Esophagus muscularis mucosa (tissue), 4 donors: ENCODE measurements around the gene DNAAF1. TPM values are rescaled to one million over a fixed set of nuclear protein-coding genes. Genes with fewer than 3 reads are reported as not detected.

Experiments
- DNase-seq: peaks from one replicate; pipeline ENCODE4 v3.0.0-alpha.2; 2017; ENCODE audit errors: extremely low spot score
- H3K27ac ChIP-seq, 4 donors: fragments of 200-600 bp; sonication (generic); replicated peaks in 1 of 4; 1 replicate in 3 of 4; 2 replicates in 1 of 4; pipeline ENCODE4 v1.5.1; 2016 to 2019; ENCODE audit warnings: mild to moderate bottlenecking in 1 of 4
- H3K27me3 ChIP-seq, 4 donors: fragments of 200-600 bp; sonication (generic); one replicate each; pipeline versions ENCODE4 v1.5.1 to v1.6.0; 2016 to 2019
- H3K36me3 ChIP-seq, 4 donors: fragments of 200-600 bp; sonication (generic); one replicate each; pipeline ENCODE4 v1.5.1; 2016 to 2019
- H3K4me1 ChIP-seq, 4 donors: fragments of 200-600 bp; sonication (generic); one replicate each; pipeline ENCODE4 v1.5.1; 2016 to 2019
- H3K4me3 ChIP-seq, 4 donors: fragments of 200-600 bp; sonication (generic); 1 replicate in 2 of 4; 2 replicates in 2 of 4; pipeline ENCODE4 v1.5.1; 2016 to 2019; ENCODE audit warnings: mild to moderate bottlenecking in 4 of 4, moderate library complexity in 1 of 4
- H3K9me3 ChIP-seq, 4 donors: fragments of 200-600 bp; sonication (generic); 1 replicate in 3 of 4; 2 replicates in 1 of 4; pipeline ENCODE4 v1.5.1; 2016 to 2019
- EP300 ChIP-seq: sonication (generic); formaldehyde crosslinking; IDR thresholded peaks from one replicate; pipeline ENCODE4 v1.6.1; 2017; ENCODE audit warnings: antibody characterized with exemption
- POLR2A ChIP-seq: fragments of 450-650 bp; IDR thresholded peaks from one replicate; pipeline ENCODE4 v1.6.1; 2017; ENCODE audit warnings: antibody characterized with exemption, moderate library complexity, mild to moderate bottlenecking, low read depth
- POLR2AphosphoS5 ChIP-seq, 2 donors: sonication (generic); formaldehyde crosslinking; IDR thresholded peaks; one replicate each; pipeline ENCODE4 v1.6.1; 2017; ENCODE audit warnings: antibody characterized with exemption in 2 of 2
- WGBS: methylation state at CpG from one replicate; pipeline ENCODE4 v1.1.5; 2018; 5-methylcytosine and 5-hydroxymethylcytosine counted together
- intact Hi-C: fragments of 100-400 bp; cut with DNase I; formaldehyde crosslinking; loops from one replicate; pipeline ENCODE4 v1.15.1; 2023
- total RNA-seq, 4 donors: library from RNA; depleted of rRNA; stranded (reverse); fragments of >200 nt; gene quantifications; one replicate each; pipeline versions ENCODE4 v1.1.0 to v1.2.1, GENCODE V29; 2016
- TF ChIP-seq, protein P1 (sequence below), 3 experiments: fragments of 200-600 bp in 2 of 3; fragments of 450-650 bp in 1 of 3; sonication (generic) in 2 of 3; IDR thresholded peaks; one replicate each; pipeline ENCODE4 v1.5.1; 2017 to 2019; ENCODE audit warnings: antibody characterized with exemption in 3 of 3, mild to moderate bottlenecking in 2 of 3, moderate library complexity in 1 of 3

DNAAF1 gene
- total RNA-seq, 4 donors from 2014 or later, result 0.66 to 0.78 TPM; not detected in 2

- Histone ChIP-seq H3K4me1 (peaks cover 7 to 10% (median 9%) of the 10 kb centered on the region in 4 donors), H3K9me3 (no peaks in the 10 kb centered on the region), H3K27me3 (no peaks in the 10 kb centered on the region), H3K4me3 (no peak overlapping the region), H3K36me3 (peaks cover 0 to 32% (median 21%) of the 10 kb centered on the region in 4 donors), H3K27ac (no peak overlapping the region)
- no peak for DNase-seq
- TF ChIP-seq POLR2A (no peak), POLR2AphosphoS5 (IDR thresholded peaks at IDR 0.05) (no peak), EP300 (no peak)
- TF ChIP-seq, protein P1, sequence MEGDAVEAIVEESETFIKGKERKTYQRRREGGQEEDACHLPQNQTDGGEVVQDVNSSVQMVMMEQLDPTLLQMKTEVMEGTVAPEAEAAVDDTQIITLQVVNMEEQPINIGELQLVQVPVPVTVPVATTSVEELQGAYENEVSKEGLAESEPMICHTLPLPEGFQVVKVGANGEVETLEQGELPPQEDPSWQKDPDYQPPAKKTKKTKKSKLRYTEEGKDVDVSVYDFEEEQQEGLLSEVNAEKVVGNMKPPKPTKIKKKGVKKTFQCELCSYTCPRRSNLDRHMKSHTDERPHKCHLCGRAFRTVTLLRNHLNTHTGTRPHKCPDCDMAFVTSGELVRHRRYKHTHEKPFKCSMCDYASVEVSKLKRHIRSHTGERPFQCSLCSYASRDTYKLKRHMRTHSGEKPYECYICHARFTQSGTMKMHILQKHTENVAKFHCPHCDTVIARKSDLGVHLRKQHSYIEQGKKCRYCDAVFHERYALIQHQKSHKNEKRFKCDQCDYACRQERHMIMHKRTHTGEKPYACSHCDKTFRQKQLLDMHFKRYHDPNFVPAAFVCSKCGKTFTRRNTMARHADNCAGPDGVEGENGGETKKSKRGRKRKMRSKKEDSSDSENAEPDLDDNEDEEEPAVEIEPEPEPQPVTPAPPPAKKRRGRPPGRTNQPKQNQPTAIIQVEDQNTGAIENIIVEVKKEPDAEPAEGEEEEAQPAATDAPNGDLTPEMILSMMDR (IDR thresholded peaks at IDR 0.05), result no peak
- intact Hi-C loops, result no loop called here
- 89% methylated on average over 10 of the region's 10 CpGs for WGBS
Measured at GRCh38 chr16:84121007-84121406, 24.1 kb upstream of the DNAAF1 start.

DNA sequence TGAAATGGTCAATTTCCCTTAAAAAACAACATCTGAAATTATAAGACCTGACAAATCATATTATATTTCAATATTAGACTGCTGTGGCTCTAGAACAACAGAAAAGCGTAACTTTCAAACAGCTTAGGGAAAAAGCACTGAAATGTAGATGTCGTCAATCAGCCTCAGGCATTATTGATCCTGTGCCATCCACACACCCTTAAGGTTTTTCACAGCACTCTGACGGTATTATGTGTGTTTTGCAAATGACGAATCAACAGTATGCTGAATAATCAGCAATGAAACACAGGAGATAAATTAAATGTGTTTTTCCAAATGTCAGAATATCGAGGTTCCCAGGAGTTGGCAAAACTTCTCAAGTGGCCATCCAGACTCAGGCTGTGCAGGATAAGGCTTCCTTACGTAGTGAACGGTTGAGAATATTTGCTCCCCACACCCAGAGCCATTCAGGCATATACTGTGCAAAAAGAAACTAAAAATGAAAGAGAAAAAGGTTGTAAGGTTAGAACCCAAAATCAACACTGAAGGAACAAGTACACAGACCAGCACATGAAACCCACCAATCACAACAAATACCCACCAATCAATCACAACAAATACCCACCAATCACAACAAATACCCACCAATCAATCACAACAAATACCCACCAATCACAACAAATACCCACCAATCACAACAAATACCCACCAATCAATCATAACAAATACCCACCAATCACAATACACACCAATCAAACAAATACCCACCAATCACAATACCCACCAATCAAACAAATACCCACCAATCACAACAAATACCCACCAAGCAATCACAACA, 20.6 kb upstream of the DNAAF1 start:
- DNase-seq, result no peak
- Histone ChIP-seq H3K27me3 (no peaks in the 10 kb centered on the region), H3K27ac (no peak overlapping the region), H3K36me3 (peaks cover 0 to 58% (median 39%) of the 10 kb centered on the region in 4 donors), H3K4me3 (no peak overlapping the region), H3K9me3 (no peaks in the 10 kb centered on the region), H3K4me1 (no peaks in the 10 kb centered on the region)
- intact Hi-C loops, result no loop called here
- WGBS, result 91% methylated on average over 7 of the region's 7 CpGs
- TF ChIP-seq, protein P1 (IDR thresholded peaks at IDR 0.05), result no peak
- TF ChIP-seq EP300, result no peak
- no peak for TF ChIP-seq POLR2AphosphoS5 (IDR thresholded peaks at IDR 0.05)
- TF ChIP-seq POLR2A, result no peak

DNA sequence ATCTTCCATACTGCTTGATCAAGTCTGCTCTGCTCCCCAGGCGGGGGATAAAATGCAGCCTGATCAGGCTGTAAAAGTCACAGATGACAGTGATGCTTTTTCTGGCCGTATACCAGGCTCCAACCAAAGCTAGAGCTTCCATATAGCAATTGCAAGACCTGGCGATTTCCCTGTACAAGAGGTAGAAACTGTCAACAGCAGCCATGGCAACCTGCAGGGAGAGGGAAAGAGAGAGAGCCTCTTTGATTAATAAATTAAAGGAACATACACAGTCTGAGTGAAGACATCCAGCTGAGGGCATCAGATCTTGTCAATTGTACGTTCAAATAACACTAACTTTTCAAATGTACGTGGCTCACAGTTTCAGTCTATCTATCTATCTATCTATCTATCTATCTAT, 14.0 kb upstream of the DNAAF1 start:
- intact Hi-C loops, result no loop called here
- no peaks in the 10 kb centered on the region for H3K9me3 ChIP-seq
- TF ChIP-seq POLR2A (no peak), EP300 (no peak), POLR2AphosphoS5 (IDR thresholded peaks at IDR 0.05) (no peak)
- TF ChIP-seq, protein P1 (IDR thresholded peaks at IDR 0.05), result no peak
- DNase-seq, result no peak
- H3K27ac ChIP-seq, result no peak overlapping the region
- WGBS, result 78% methylated on average over 5 of the region's 5 CpGs
- H3K4me3 ChIP-seq, result no peak overlapping the region
- peaks cover 0 to 42% (median 30%) of the 10 kb centered on the region in 4 donors for H3K36me3 ChIP-seq
- H3K4me1 ChIP-seq, result peaks cover 0 to 3% (median 0%) of the 10 kb centered on the region in 4 donors
- no peaks in the 10 kb centered on the region for H3K27me3 ChIP-seq

DNA sequence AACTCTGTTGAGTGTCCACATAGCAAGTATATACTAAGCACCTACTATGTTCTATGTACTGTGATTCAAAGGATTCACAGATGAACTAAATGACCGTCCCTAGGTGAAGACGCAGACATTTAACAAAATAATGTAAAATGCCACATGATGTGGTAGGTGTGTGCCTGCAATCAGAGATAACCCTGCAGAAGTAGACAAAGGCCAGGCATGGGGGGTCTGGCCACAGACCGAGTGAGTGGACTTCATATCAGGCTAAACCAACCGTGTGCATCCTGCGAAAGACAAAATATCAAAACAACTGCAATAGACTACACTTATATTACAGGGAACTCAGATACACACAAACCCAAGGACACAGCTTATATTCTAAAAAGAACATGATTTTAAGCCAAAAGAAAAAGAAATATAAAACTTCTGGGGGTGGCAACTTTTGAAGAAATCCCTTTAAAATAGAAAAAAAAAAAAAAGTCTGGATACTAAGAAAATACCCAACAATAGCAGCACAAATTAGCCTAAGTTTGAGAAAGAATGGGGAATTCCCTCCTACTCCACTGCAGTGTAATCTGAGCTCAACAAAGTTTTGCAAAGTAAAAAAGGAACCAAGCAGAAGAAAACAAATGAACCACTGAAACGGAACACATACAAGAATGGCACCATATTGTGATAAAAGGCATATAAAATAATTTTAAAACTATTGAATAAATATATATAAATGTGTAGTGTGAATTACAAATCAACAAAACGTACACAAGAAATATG, 12.4 kb upstream of the DNAAF1 start:
- no peak overlapping the region for H3K4me3 ChIP-seq
- TF ChIP-seq, protein P1 (IDR thresholded peaks at IDR 0.05), result no peak
- TF ChIP-seq POLR2AphosphoS5 (IDR thresholded peaks at IDR 0.05) (no peak), POLR2A (no peak), EP300 (no peak)
- no peaks in the 10 kb centered on the region for H3K27me3 ChIP-seq
- no peak overlapping the region for H3K27ac ChIP-seq
- peaks cover 0 to 35% (median 23%) of the 10 kb centered on the region in 4 donors for H3K36me3 ChIP-seq
- intact Hi-C loops, result no loop called here
- peaks cover 0 to 7% (median 0%) of the 10 kb centered on the region in 4 donors for H3K4me1 ChIP-seq
- no peaks in the 10 kb centered on the region for H3K9me3 ChIP-seq
- WGBS, result 92% methylated on average over 7 of the region's 7 CpGs
- DNase-seq, result no peak
